Epithelial cell of proximal tubule (primary cell): Measurements from ENCODE around the gene BCL2L1. TPM values are rescaled to one million over a fixed set of nuclear protein-coding genes. Genes with fewer than 3 reads are reported as not detected.

ENCODE experiments used
- DNase-seq: peaks from one replicate; pipeline ENCODE4 v3.0.0-alpha.2; 2011; ENCODE audit warnings: low read depth
- H3K4me3 ChIP-seq: 2 replicates; pipeline ENCODE4 v1.5.1; 2011; ENCODE audit warnings: low read depth, mild to moderate bottlenecking, low read length
- total RNA-seq: library from RNA; depleted of rRNA; stranded (reverse); fragments of >200 nt; gene quantifications from 2 replicates; pipeline ENCODE4 v1.2.3, GENCODE V29; 2015
- TF ChIP-seq, protein P1 (sequence below): conservative IDR thresholded peaks from 2 replicates; pipeline ENCODE4 v1.5.1; 2012; ENCODE audit warnings: low read depth, mild to moderate bottlenecking, low read length

The BCL2L1 gene
- total RNA-seq, 1 donor from 2014 or later: 209 TPM

DNA sequence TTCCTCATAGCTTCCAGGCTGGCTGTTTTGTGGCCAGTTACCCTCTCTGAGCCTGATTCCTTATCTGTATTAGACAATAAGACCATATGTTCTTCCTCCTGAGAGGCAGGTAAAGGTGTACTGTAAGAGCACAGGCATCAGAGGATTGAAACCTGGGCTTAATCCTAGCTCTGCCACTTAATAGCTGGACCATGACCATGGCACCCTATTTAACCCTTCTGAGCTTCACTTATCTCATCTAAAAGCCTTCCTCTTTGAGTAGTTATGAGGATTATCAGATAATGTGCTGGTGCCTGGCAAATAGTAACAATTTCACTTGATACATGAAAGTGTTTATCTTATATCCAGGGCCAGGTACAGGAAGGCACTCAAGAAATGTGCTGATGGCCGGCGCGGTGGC is 34.9 kb downstream of the BCL2L1 start:
- TF ChIP-seq, protein P1, sequence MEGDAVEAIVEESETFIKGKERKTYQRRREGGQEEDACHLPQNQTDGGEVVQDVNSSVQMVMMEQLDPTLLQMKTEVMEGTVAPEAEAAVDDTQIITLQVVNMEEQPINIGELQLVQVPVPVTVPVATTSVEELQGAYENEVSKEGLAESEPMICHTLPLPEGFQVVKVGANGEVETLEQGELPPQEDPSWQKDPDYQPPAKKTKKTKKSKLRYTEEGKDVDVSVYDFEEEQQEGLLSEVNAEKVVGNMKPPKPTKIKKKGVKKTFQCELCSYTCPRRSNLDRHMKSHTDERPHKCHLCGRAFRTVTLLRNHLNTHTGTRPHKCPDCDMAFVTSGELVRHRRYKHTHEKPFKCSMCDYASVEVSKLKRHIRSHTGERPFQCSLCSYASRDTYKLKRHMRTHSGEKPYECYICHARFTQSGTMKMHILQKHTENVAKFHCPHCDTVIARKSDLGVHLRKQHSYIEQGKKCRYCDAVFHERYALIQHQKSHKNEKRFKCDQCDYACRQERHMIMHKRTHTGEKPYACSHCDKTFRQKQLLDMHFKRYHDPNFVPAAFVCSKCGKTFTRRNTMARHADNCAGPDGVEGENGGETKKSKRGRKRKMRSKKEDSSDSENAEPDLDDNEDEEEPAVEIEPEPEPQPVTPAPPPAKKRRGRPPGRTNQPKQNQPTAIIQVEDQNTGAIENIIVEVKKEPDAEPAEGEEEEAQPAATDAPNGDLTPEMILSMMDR: no peak
- H3K4me3 ChIP-seq: no peak overlapping the region
- no peak for DNase-seq

GRCh38 chr20:31685853-31686643 is 36.6 kb downstream of the BCL2L1 start:
- no peak overlapping the region for H3K4me3 ChIP-seq
- DNase-seq: no peak
- TF ChIP-seq, protein P1: no peak

DNA sequence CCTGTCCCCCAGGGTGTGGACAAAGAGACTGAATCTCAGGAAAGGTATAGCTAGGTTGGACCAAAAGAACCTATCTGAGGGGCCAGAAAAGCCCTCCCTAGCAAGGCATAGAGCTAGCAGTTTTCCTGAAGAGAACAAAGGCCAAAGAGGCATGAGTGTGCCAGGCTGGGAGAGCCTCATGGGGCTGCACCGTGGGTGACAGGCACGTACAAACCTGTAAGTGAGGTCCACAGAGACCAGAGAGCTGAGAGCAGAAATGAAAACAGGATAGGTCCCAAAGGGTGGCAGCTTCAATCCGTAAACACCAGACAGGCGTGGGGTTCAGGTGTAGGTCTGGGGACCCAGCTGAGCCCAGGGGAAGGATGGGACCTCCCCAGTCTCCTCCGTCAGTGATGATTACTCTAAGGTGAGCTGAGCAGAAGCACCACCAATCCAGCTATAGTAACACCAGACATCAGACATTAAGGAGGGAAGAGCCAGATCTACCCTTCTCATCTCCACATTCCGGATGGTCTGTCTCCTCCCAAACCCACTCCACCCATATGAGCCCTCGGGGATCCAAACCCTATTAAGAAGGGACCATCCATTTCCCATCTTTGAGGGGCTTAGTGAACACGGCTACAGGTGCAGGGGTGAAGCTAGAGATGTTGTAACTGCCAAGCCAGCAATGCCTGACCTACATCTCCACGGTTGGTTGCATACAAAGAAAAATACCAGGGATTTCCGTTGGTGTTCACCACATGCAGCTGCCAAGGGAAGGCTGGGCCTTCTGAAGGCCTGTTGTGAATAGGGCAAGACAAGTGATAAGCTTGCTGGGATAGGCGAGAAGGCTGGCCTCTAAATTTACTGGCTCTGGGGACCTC is 38.3 kb downstream of the BCL2L1 start:
- H3K4me3 ChIP-seq: no peak overlapping the region
- TF ChIP-seq, protein P1: no peak
- DNase-seq: peak; percentile 69

DNA sequence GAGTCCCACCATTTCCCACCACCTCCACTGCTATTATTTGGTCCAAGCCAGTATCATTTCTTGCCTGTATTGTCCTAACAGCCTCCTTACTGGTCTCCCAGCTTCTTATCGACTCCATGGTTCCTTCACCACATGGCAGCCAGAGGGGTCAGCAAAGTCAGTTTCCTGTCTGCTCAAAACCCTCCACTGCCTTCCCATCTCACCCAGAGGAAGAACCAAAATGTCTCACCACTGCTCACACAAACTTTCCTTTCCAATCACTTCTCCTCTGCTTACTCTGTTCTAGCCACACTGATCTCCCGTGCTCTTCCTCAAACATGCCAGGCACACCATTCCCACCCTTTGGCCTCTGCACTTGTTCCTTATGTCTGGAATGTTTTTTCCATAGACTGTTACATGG is 39.7 kb downstream of the BCL2L1 start:
- no peak overlapping the region for H3K4me3 ChIP-seq
- TF ChIP-seq, protein P1: no peak
- DNase-seq: no peak

GRCh38 chr20:31682352-31682751 is 40.3 kb downstream of the BCL2L1 start:
- TF ChIP-seq, protein P1: no peak
- no peak overlapping the region for H3K4me3 ChIP-seq

DNA sequence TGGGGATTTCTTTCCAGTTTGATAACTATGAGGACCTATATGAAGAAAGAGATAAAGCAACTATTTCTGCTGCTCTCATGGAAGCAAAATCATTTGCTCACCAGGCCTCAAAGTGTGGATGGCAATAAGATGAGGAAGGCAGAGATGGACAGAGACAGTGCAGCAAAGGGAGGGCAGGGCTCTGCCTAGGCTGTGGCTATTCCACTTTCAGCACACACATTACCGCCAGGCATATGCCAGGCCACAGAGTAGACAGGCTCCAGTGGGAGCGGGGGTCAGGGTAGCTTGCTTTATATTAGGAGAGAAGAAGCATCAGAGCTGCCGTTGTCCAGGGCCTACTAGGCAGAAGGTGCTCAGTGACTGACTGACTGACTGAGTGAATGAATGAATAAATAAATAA is 40.9 kb downstream of the BCL2L1 start:
- TF ChIP-seq, protein P1: no peak
- DNase-seq: no peak
- no peak overlapping the region for H3K4me3 ChIP-seq

More at GRCh38 chr20:31682352-31682751, 40.3 kb downstream of the BCL2L1 start:
- DNase-seq: no peak
